Neural cell (in vitro differentiated cells): ENCODE data around the gene FBLN2. TPM values are rescaled to one million over a fixed set of nuclear protein-coding genes. Genes with fewer than 3 reads are reported as not detected.

Experiments used
- H2AFZ ChIP-seq: fragments of 200-600, 300-800 bp; sonication (generic), shearing (Covaris generic); 2 replicates; pipeline ENCODE4 v1.6.0; 2014; ENCODE audit warnings: low read depth, mild to moderate bottlenecking, antibody characterized with exemption, low read length, moderate library complexity
- H3F3A ChIP-seq: fragments of 200-600 bp; shearing (Covaris generic); 2 replicates; pipeline ENCODE4 v1.6.1; 2016; ENCODE audit warnings: mild to moderate bottlenecking, moderate library complexity, mixed read lengths, antibody characterized with exemption, low read length; ENCODE audit not compliant: insufficient read depth, poor library complexity, severe bottlenecking
- H3K27ac ChIP-seq: fragments of 200-600, 300-800 bp; sonication (generic), shearing (Covaris generic); 2 replicates; pipeline ENCODE4 v1.5.1; 2014; ENCODE audit warnings: mild to moderate bottlenecking, low read length, moderate library complexity
- H3K27me3 ChIP-seq: fragments of 300-800, 200-600 bp; sonication (generic), shearing (Covaris generic); 2 replicates; pipeline ENCODE4 v1.6.0; 2014; ENCODE audit warnings: mild to moderate bottlenecking, low read depth, low read length, moderate library complexity; ENCODE audit not compliant: insufficient read depth
- H3K36me3 ChIP-seq: fragments of 300-800, 200-600 bp; sonication (generic), shearing (Covaris generic); 2 replicates; pipeline ENCODE4 v1.5.1; 2014; ENCODE audit warnings: mild to moderate bottlenecking, antibody characterized with exemption, low read length, moderate library complexity; ENCODE audit not compliant: insufficient read depth
- H3K4me2 ChIP-seq: fragments of 300-800, 200-600 bp; sonication (generic), shearing (Covaris generic); 2 replicates; pipeline ENCODE4 v1.6.0; 2014; ENCODE audit warnings: mild to moderate bottlenecking, low read length
- H3K4me3 ChIP-seq: fragments of 300-800, 200-600 bp; sonication (generic), shearing (Covaris generic); 2 replicates; pipeline ENCODE4 v1.5.1; 2014; ENCODE audit warnings: mild to moderate bottlenecking, low read length, moderate library complexity
- H3K79me2 ChIP-seq: fragments of 200-600 bp; shearing (Covaris generic); replicated peaks from 2 replicates; pipeline ENCODE4 v1.6.0; 2014; ENCODE audit warnings: mild to moderate bottlenecking, low read length, moderate library complexity; ENCODE audit not compliant: insufficient read depth
- H3K9ac ChIP-seq: fragments of 300-800, 200-600 bp; sonication (generic), shearing (Covaris generic); 2 replicates; pipeline ENCODE4 v1.6.1; 2016; ENCODE audit warnings: mild to moderate bottlenecking, low read length, mixed read lengths
- H3K9me2 ChIP-seq: fragments of 200-600 bp; shearing (Covaris generic); 2 replicates; pipeline ENCODE4 v1.6.1; 2016; ENCODE audit warnings: mild to moderate bottlenecking, low read length, mixed read lengths; ENCODE audit not compliant: insufficient read depth
- H3K9me3 ChIP-seq: fragments of 200-600, 300-800 bp; sonication (generic), shearing (Covaris generic); 2 replicates; pipeline ENCODE4 v1.6.1; 2016; ENCODE audit warnings: mild to moderate bottlenecking, mixed run types, low read length, moderate library complexity, mixed read lengths
- H4K20me1 ChIP-seq: fragments of 200-600 bp; shearing (Covaris generic); 2 replicates; pipeline ENCODE4 v1.6.1; 2016; ENCODE audit warnings: mild to moderate bottlenecking, mixed run types; ENCODE audit not compliant: insufficient read depth
- EP300 ChIP-seq: fragments of 450-650 bp; conservative IDR thresholded peaks from 2 replicates; pipeline ENCODE4 v1.6.1; 2014; ENCODE audit warnings: antibody characterized with exemption, mild to moderate bottlenecking, moderate library complexity; ENCODE audit not compliant: poor library complexity, severe bottlenecking
- EZH2 ChIP-seq: fragments of 200-600, 300-800 bp; shearing (Covaris generic), sonication (generic); IDR thresholded peaks from 2 replicates; pipeline ENCODE4 v1.6.1; 2014; ENCODE audit warnings: antibody characterized with exemption, low read length, borderline replicate concordance, mild to moderate bottlenecking; ENCODE audit not compliant: insufficient read depth, poor library complexity, severe bottlenecking
- MXI1 ChIP-seq: fragments of 450-650 bp; conservative IDR thresholded peaks from 2 replicates; pipeline ENCODE4 v1.6.1; 2014; ENCODE audit warnings: antibody characterized with exemption, mild to moderate bottlenecking; ENCODE audit not compliant: poor library complexity, severe bottlenecking
- POLR2AphosphoS5 ChIP-seq: IDR thresholded peaks from 2 replicates; pipeline ENCODE4 v1.6.1; 2012
- RAD21 ChIP-seq: fragments of 450-650 bp; conservative IDR thresholded peaks from 2 replicates; pipeline ENCODE4 v1.6.1; 2014; ENCODE audit warnings: antibody characterized with exemption, mild to moderate bottlenecking, moderate library complexity
- SMC3 ChIP-seq: fragments of 450-650 bp; conservative IDR thresholded peaks from 2 replicates; pipeline ENCODE4 v1.6.1; 2014; ENCODE audit warnings: antibody characterized with exemption, mild to moderate bottlenecking, moderate library complexity; ENCODE audit not compliant: poor library complexity
- TAF1 ChIP-seq: IDR thresholded peaks from 2 replicates; pipeline ENCODE4 v1.6.1; 2012; ENCODE audit warnings: low read depth
- polyA plus RNA-seq: library from polyadenylated mRNA; depleted of rRNA; stranded (reverse); fragments of >200 nt; gene quantifications from 2 replicates; pipeline ENCODE4 v1.2.3, GENCODE V29; 2014
- TF ChIP-seq, protein P1 (sequence below): IDR thresholded peaks from 2 replicates; pipeline ENCODE4 v1.6.1; 2012; ENCODE audit warnings: borderline replicate concordance
- TF ChIP-seq, protein P2 (sequence below): fragments of 450-650 bp; IDR thresholded peaks from 2 replicates; pipeline ENCODE4 v1.5.1; 2014; ENCODE audit warnings: antibody characterized with exemption, mild to moderate bottlenecking, moderate library complexity; ENCODE audit not compliant: poor library complexity, severe bottlenecking

FBLN2 gene
- polyA plus RNA-seq, 1 donor from 2014 or later = 0.37 TPM

DNA sequence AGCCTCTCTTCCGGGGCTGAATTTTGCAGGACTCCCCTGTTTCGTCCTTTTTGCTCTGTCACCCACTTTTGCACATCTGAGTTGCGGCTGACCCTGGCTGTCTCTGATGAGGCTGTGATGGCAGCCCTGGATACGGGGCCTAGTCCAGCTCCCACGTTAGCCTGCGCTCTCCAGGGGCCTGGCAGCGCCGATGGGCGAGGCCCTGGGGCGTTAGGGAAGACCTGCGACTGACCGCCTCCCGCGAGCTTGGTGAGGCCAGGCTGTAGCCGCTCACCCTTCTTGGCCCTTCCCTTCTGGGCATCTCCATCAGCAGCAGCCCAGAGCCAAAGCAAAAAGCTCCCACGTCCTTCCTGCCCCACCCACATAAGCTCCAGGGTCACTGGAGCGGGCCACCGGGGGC, 85.2 kb downstream of the FBLN2 start:
- no peaks in the 10 kb centered on the region for H3K36me3 ChIP-seq
- no peak overlapping the region for H3K4me3 ChIP-seq
- no peaks in the 10 kb centered on the region for H3K27me3 ChIP-seq
- H3K79me2 ChIP-seq = no peaks in the 10 kb centered on the region
- no peaks in the 10 kb centered on the region for H4K20me1 ChIP-seq
- TF ChIP-seq MXI1 (no peak), POLR2AphosphoS5 (no peak), SMC3 (no peak), TAF1 (no peak), EP300 (no peak), RAD21 (no peak)
- TF ChIP-seq, protein P1, sequence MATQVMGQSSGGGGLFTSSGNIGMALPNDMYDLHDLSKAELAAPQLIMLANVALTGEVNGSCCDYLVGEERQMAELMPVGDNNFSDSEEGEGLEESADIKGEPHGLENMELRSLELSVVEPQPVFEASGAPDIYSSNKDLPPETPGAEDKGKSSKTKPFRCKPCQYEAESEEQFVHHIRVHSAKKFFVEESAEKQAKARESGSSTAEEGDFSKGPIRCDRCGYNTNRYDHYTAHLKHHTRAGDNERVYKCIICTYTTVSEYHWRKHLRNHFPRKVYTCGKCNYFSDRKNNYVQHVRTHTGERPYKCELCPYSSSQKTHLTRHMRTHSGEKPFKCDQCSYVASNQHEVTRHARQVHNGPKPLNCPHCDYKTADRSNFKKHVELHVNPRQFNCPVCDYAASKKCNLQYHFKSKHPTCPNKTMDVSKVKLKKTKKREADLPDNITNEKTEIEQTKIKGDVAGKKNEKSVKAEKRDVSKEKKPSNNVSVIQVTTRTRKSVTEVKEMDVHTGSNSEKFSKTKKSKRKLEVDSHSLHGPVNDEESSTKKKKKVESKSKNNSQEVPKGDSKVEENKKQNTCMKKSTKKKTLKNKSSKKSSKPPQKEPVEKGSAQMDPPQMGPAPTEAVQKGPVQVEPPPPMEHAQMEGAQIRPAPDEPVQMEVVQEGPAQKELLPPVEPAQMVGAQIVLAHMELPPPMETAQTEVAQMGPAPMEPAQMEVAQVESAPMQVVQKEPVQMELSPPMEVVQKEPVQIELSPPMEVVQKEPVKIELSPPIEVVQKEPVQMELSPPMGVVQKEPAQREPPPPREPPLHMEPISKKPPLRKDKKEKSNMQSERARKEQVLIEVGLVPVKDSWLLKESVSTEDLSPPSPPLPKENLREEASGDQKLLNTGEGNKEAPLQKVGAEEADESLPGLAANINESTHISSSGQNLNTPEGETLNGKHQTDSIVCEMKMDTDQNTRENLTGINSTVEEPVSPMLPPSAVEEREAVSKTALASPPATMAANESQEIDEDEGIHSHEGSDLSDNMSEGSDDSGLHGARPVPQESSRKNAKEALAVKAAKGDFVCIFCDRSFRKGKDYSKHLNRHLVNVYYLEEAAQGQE = no peak
- TF ChIP-seq, protein P2, sequence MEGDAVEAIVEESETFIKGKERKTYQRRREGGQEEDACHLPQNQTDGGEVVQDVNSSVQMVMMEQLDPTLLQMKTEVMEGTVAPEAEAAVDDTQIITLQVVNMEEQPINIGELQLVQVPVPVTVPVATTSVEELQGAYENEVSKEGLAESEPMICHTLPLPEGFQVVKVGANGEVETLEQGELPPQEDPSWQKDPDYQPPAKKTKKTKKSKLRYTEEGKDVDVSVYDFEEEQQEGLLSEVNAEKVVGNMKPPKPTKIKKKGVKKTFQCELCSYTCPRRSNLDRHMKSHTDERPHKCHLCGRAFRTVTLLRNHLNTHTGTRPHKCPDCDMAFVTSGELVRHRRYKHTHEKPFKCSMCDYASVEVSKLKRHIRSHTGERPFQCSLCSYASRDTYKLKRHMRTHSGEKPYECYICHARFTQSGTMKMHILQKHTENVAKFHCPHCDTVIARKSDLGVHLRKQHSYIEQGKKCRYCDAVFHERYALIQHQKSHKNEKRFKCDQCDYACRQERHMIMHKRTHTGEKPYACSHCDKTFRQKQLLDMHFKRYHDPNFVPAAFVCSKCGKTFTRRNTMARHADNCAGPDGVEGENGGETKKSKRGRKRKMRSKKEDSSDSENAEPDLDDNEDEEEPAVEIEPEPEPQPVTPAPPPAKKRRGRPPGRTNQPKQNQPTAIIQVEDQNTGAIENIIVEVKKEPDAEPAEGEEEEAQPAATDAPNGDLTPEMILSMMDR = no peak
- H3K27ac ChIP-seq = no peak overlapping the region
- H3K9ac ChIP-seq = no peak overlapping the region
- H3K9me3 ChIP-seq = no peaks in the 10 kb centered on the region
- H3K4me2 ChIP-seq = no peak overlapping the region
- no peak overlapping the region for H2AFZ ChIP-seq
- H3F3A ChIP-seq = no peaks in the 10 kb centered on the region
- H3K9me2 ChIP-seq = no peaks in the 10 kb centered on the region

DNA sequence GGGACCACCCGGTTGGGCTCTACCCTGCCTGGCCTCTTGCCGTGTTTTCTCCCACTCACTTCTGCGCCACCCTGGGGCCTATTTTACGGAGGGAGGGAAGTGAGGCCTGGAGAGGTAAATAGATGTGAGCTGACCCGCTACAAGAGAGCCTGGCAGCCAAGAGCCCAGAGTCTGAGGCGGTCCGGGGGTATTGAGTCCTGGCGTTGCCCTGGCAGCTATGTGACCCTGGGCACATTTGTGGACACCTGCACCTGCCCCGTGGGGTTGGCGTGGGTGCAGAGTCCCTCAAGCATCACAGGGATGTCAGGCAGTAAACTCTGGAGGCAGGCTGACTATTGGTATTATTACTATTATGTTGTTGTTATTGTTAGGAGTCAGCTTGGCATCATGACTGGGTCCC, 85.7 kb downstream of the FBLN2 start:
- H3K79me2 ChIP-seq = no peaks in the 10 kb centered on the region
- H3K27ac ChIP-seq = no peak overlapping the region
- TF ChIP-seq, protein P2 = no peak
- TF ChIP-seq EZH2 = no peak
- TF ChIP-seq SMC3 = no peak
- no peak for TF ChIP-seq RAD21
- TF ChIP-seq MXI1 = no peak
- TF ChIP-seq, protein P1 = no peak
- no peak for TF ChIP-seq TAF1
- no peak for TF ChIP-seq POLR2AphosphoS5
- TF ChIP-seq EP300 = no peak
- no peaks in the 10 kb centered on the region for H3F3A ChIP-seq
- H3K9ac ChIP-seq = no peak overlapping the region
- H2AFZ ChIP-seq = no peak overlapping the region
- H3K9me2 ChIP-seq = no peaks in the 10 kb centered on the region
- H3K27me3 ChIP-seq = no peaks in the 10 kb centered on the region
- H3K9me3 ChIP-seq = no peaks in the 10 kb centered on the region
- H3K4me2 ChIP-seq = no peak overlapping the region
- no peaks in the 10 kb centered on the region for H4K20me1 ChIP-seq
- H3K4me3 ChIP-seq = no peak overlapping the region
- no peaks in the 10 kb centered on the region for H3K36me3 ChIP-seq
